Loucy (cell line): ENCODE data around the gene BRD8.

ENCODE experiments used
- EZH2phosphoT487 ChIP-seq: fragments of 200-600 bp; IDR thresholded peaks from 2 replicates; pipeline ENCODE4 v1.6.1; 2018; ENCODE audit warnings: antibody characterized with exemption, mild to moderate bottlenecking, moderate library complexity, borderline replicate concordance
- TF ChIP-seq, protein P1 (sequence below): fragments of 200-600 bp; sonication (generic); conservative IDR thresholded peaks from 2 replicates; pipeline ENCODE4 v1.5.1; 2014; ENCODE audit warnings: mild to moderate bottlenecking, antibody characterized with exemption, low read length

DNA sequence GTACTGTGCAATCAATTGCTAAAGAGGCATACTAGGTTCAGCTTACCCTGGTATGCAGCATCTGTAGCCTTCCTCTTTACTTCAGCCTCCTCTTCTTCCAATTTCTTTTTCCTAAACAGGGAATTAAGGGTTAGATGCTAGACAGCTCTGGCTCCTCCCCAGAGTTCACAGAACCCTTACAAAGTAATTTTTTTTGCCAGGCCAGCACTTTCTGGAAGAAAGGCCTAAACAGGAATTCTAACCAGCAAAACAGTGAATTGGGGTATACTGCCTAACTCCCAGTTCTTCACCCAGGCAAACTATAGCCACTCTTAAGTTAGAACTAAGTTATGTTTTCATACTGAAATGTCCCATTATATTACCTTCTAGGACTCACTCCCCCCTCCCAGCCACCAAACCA is 8.1 kb downstream of the BRD8 start:
- TF ChIP-seq EZH2phosphoT487: no peak
- TF ChIP-seq, protein P1, sequence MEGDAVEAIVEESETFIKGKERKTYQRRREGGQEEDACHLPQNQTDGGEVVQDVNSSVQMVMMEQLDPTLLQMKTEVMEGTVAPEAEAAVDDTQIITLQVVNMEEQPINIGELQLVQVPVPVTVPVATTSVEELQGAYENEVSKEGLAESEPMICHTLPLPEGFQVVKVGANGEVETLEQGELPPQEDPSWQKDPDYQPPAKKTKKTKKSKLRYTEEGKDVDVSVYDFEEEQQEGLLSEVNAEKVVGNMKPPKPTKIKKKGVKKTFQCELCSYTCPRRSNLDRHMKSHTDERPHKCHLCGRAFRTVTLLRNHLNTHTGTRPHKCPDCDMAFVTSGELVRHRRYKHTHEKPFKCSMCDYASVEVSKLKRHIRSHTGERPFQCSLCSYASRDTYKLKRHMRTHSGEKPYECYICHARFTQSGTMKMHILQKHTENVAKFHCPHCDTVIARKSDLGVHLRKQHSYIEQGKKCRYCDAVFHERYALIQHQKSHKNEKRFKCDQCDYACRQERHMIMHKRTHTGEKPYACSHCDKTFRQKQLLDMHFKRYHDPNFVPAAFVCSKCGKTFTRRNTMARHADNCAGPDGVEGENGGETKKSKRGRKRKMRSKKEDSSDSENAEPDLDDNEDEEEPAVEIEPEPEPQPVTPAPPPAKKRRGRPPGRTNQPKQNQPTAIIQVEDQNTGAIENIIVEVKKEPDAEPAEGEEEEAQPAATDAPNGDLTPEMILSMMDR: no peak
